GM21825 (cell line): ENCODE measurements around the gene STXBP5.

Experiments used
- ATAC-seq: cut with Tn5 transposase; IDR thresholded peaks from one replicate; pipeline ENCODE4 v1.9.1; 2021; ENCODE audit warnings: mild to moderate bottlenecking, moderate library complexity; ENCODE audit not compliant: unreplicated experiment

Gene STXBP5

GRCh38 chr6:147421903-147422302 lies 217.7 kb downstream of the STXBP5 start:
- no peak for ATAC-seq

GRCh38 chr6:147423111-147423510 lies 218.9 kb downstream of the STXBP5 start:
- ATAC-seq = no peak

- ATAC-seq = no peak
Observed at GRCh38 chr6:147429794-147430193, 225.6 kb downstream of the STXBP5 start.

- no peak for ATAC-seq
Observed at GRCh38 chr6:147430811-147431210, 226.6 kb downstream of the STXBP5 start.

GRCh38 chr6:147434076-147434475 lies 229.9 kb downstream of the STXBP5 start:
- ATAC-seq = no peak

- no peak for ATAC-seq
Observed at GRCh38 chr6:147434516-147434915, 230.3 kb downstream of the STXBP5 start.

- ATAC-seq = no peak
Observed at GRCh38 chr6:147437615-147438014, 233.4 kb downstream of the STXBP5 start.

- ATAC-seq = no peak
Observed at GRCh38 chr6:147438758-147439528, 234.7 kb downstream of the STXBP5 start.
